ENCODE results near the gene KDM2B. TPM values are rescaled to one million over a fixed set of nuclear protein-coding genes. Genes with fewer than 3 reads are reported as not detected.

The KDM2B gene
- polyA plus RNA-seq, 1 donor (not counting 4 experiments of a cell fraction or from before 2014, with no cell fraction given), result 10.3 TPM

GRCh38 chr12:121432740-121433480 lies 147.9 kb downstream of the KDM2B start:
- H3K9me1 ChIP-seq (ENCODE audit: control insufficient read depth, extremely low read depth, insufficient read depth, low read length), result no peaks in the 10 kb centered on the region
- H3K9me3 ChIP-seq (ENCODE audit: control insufficient read depth, low read depth, low read length), result no peaks in the 10 kb centered on the region
- peaks cover 20 to 40% of the 10 kb centered on the region in 2 experiments for H3K36me3 ChIP-seq (ENCODE audit: control insufficient read depth in 2 of 2, extremely low read depth in 1 of 2, insufficient read depth in 2 of 2, low read length in 2 of 2)
- no peak overlapping the region for H3K27ac ChIP-seq (ENCODE audit: control insufficient read depth, insufficient read depth, low read length)
- DNase-seq (ENCODE audit: low read depth, low spot score) (no peak), FAIRE-seq (no peak)
- no peaks in the 10 kb centered on the region for H3K79me2 ChIP-seq (ENCODE audit: control insufficient read depth, insufficient read depth, low read length)
- no peak for TF ChIP-seq EZH2 (IDR thresholded peaks at IDR 0.05; ENCODE audit: low read length)
- TF ChIP-seq, protein P1, sequence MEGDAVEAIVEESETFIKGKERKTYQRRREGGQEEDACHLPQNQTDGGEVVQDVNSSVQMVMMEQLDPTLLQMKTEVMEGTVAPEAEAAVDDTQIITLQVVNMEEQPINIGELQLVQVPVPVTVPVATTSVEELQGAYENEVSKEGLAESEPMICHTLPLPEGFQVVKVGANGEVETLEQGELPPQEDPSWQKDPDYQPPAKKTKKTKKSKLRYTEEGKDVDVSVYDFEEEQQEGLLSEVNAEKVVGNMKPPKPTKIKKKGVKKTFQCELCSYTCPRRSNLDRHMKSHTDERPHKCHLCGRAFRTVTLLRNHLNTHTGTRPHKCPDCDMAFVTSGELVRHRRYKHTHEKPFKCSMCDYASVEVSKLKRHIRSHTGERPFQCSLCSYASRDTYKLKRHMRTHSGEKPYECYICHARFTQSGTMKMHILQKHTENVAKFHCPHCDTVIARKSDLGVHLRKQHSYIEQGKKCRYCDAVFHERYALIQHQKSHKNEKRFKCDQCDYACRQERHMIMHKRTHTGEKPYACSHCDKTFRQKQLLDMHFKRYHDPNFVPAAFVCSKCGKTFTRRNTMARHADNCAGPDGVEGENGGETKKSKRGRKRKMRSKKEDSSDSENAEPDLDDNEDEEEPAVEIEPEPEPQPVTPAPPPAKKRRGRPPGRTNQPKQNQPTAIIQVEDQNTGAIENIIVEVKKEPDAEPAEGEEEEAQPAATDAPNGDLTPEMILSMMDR (optimal IDR thresholded peaks at IDR 0.05 in 1 of 3, IDR thresholded peaks at IDR 0.05 in 1 of 3, conservative IDR thresholded peaks at IDR 0.05 in 1 of 3; ENCODE audit: extremely low read depth in 1 of 3, insufficient read depth in 2 of 3, low read length in 3 of 3), result no peak
- H3K4me3 ChIP-seq (ENCODE audit: control insufficient read depth in 2 of 3, extremely low read depth in 1 of 3, insufficient read depth in 2 of 3, low read depth in 1 of 3, low read length in 3 of 3), result no peak overlapping the region
- H4K20me1 ChIP-seq (ENCODE audit: control insufficient read depth, extremely low read depth, insufficient read depth, low read length), result no peaks in the 10 kb centered on the region
- H3K9ac ChIP-seq (ENCODE audit: control insufficient read depth, extremely low read depth, insufficient read depth, low read length), result no peak overlapping the region
- H3K27me3 ChIP-seq (ENCODE audit: control insufficient read depth, extremely low read depth, insufficient read depth, low read length), result no peaks in the 10 kb centered on the region
- no peak overlapping the region for H3K4me2 ChIP-seq (ENCODE audit: control insufficient read depth, extremely low read depth, insufficient read depth, low read depth, low read length)
- no peaks in the 10 kb centered on the region for H3K4me1 ChIP-seq (ENCODE audit: control insufficient read depth, extremely low read depth, insufficient read depth, low read length)
- no peak overlapping the region for H2AFZ ChIP-seq (ENCODE audit: control insufficient read depth, low read length)
- dilution Hi-C loops (cut with MboI; ENCODE audit: extremely low pct_ligation_motif_present, low sequenced_read_pairs), result no loop called here

DNA sequence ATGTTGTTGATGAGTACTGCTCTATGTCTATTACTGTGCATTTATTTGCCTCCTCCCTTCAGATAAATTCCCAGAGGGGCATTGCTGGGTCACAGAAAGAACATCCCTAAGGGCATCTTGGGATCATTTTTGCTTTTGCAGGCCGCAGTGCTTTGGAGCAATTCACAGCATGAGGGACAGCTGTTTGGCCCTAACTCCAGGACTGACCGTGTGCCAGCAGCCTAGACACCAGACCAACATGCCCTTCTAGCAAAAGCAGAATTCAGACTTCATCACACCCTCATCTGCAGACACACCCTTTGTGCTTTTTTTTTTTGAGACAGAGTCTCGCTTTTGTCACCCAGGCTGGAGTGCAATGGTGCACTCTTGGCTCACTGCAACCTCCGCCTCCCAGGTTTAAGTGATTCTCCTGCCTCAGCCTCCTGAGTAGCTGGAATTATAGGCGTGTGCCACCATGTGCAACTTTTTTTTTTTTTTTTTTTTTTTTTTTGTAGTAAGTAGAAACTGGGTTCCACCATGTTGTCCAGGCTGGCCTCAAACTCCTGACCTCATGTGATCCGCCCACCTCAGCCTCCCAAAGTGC lies 149.9 kb downstream of the KDM2B start:
- no peaks in the 10 kb centered on the region for H3K4me1 ChIP-seq (ENCODE audit: control insufficient read depth, extremely low read depth, insufficient read depth, low read length)
- H3K9me3 ChIP-seq (ENCODE audit: control insufficient read depth, low read depth, low read length), result no peaks in the 10 kb centered on the region
- H3K79me2 ChIP-seq (ENCODE audit: control insufficient read depth, insufficient read depth, low read length), result no peaks in the 10 kb centered on the region
- no peak overlapping the region for H3K4me3 ChIP-seq (ENCODE audit: control insufficient read depth in 2 of 3, extremely low read depth in 1 of 3, insufficient read depth in 2 of 3, low read depth in 1 of 3, low read length in 3 of 3)
- no peak overlapping the region for H3K27ac ChIP-seq (ENCODE audit: control insufficient read depth, insufficient read depth, low read length)
- no peak overlapping the region for H3K4me2 ChIP-seq (ENCODE audit: control insufficient read depth, extremely low read depth, insufficient read depth, low read depth, low read length)
- H3K9me1 ChIP-seq (ENCODE audit: control insufficient read depth, extremely low read depth, insufficient read depth, low read length), result no peaks in the 10 kb centered on the region
- no peak for TF ChIP-seq EZH2 (IDR thresholded peaks at IDR 0.05; ENCODE audit: low read length)
- TF ChIP-seq, protein P1 (optimal IDR thresholded peaks at IDR 0.05 in 1 of 3, IDR thresholded peaks at IDR 0.05 in 1 of 3, conservative IDR thresholded peaks at IDR 0.05 in 1 of 3; ENCODE audit: extremely low read depth in 1 of 3, insufficient read depth in 2 of 3, low read length in 3 of 3), result no peak
- no peaks in the 10 kb centered on the region for H4K20me1 ChIP-seq (ENCODE audit: control insufficient read depth, extremely low read depth, insufficient read depth, low read length)
- no peak overlapping the region for H3K9ac ChIP-seq (ENCODE audit: control insufficient read depth, extremely low read depth, insufficient read depth, low read length)
- H3K36me3 ChIP-seq (ENCODE audit: control insufficient read depth in 2 of 2, extremely low read depth in 1 of 2, insufficient read depth in 2 of 2, low read length in 2 of 2), result peaks cover 25 to 29% of the 10 kb centered on the region in 2 experiments
- dilution Hi-C loops (cut with MboI; ENCODE audit: extremely low pct_ligation_motif_present, low sequenced_read_pairs), result no loop called here
- FAIRE-seq, result no peak
- no peaks in the 10 kb centered on the region for H3K27me3 ChIP-seq (ENCODE audit: control insufficient read depth, extremely low read depth, insufficient read depth, low read length)
- DNase-seq (ENCODE audit: low read depth, low spot score), result no peak
- H2AFZ ChIP-seq (ENCODE audit: control insufficient read depth, low read length), result no peak overlapping the region

Measured in keratinocyte (primary cell).